Stimulated activated CD4-positive, alpha-beta T cell treated with anti-CD3 and anti-CD28 coated beads, Interleukin-1b, Interleukin-23, amount 100 ng/mL, for 1 hour (primary cell): ENCODE measurements around the gene PTPRN2.
"Not testable (repeated sequence)": the region's sequence is repeated elsewhere in the genome, so short reads cannot be mapped to it uniquely, and the experiment has no call there.

Experiments
- DNase-seq, 2 donors: peaks; one replicate each; pipeline ENCODE4 v3.0.0-alpha.2; 2020; ENCODE audit warnings: low read depth in 2 of 2

Gene PTPRN2

DNA sequence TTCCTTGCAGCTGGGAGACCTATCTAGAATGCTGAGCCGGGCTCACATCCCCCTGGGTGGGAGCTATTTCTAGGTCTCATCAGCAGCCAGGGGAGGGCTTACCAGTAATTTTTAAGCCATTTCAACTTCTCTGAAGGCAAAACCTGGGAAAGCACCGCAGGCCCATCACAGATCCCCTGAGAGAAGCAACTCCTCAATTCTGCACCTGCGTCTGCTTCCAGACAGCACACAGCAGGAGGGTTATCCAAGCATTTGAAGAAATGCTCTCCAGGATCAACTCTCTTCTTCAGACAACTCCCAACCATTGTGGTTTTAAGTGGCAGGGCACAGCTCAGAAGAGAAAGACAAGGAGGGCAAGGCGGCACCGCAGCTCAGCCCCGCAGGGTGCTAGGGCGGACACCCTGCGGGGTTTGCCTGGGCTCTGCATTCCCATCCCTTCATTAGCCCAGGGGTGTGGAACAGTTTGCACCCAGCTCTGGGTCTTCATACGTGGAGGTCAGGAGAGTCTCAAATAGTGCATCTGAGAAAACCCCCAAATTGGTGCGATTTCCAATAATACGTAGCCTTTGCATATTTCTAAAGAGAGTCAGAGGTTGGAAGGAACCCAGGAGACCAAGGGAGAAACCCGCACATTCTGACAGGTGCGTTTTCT is 632.1 kb downstream of the PTPRN2 start:
- no peak for DNase-seq

DNA sequence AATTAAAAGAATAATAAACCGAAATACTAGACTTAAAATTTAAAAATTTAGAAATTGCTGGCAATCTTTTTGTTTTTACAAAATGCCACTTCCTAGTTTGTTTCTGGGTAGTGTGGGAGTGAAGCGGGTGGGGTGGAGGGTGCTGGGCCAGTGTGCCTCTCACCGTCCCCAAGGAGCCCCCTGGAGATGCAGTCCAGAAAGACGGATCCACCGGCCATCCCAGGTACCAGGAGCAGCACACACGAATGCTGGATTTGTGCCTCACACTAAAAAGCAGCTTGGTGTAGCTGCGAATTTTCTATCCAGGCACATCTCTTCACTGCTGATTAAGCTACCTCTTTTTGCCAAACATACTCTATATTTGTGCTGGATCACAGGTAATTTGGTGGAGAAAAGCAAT is 632.7 kb downstream of the PTPRN2 start:
- no peak for DNase-seq

- no peak for DNase-seq
Measured at GRCh38 chr7:157952841-157953645, 634.6 kb downstream of the PTPRN2 start.

- no peak for DNase-seq
Measured at GRCh38 chr7:157952050-157952667, 635.5 kb downstream of the PTPRN2 start.

GRCh38 chr7:157951300-157952049 is 636.1 kb downstream of the PTPRN2 start:
- DNase-seq = no peak

- DNase-seq = no peak
Measured at GRCh38 chr7:157949711-157950110, 637.9 kb downstream of the PTPRN2 start.

DNA sequence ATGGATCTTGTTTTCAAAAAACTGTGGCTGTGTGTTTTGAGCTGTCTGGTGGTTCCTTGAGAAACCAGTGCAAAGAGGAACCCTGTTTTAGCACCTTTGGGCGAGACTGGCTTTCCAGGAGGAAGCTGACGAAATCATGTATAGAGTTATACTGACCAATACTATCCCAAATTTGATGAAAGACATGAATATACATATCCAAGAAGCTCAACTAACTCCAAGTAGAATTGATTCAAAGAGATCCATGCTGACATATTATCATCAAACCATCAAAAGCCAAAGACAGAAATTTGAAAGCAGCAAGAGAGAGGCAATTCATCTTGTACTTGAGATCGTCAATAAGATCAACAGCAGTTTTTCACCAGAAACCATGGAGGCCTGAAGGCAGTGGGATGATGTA is 640.1 kb downstream of the PTPRN2 start:
- DNase-seq = no peak

DNA sequence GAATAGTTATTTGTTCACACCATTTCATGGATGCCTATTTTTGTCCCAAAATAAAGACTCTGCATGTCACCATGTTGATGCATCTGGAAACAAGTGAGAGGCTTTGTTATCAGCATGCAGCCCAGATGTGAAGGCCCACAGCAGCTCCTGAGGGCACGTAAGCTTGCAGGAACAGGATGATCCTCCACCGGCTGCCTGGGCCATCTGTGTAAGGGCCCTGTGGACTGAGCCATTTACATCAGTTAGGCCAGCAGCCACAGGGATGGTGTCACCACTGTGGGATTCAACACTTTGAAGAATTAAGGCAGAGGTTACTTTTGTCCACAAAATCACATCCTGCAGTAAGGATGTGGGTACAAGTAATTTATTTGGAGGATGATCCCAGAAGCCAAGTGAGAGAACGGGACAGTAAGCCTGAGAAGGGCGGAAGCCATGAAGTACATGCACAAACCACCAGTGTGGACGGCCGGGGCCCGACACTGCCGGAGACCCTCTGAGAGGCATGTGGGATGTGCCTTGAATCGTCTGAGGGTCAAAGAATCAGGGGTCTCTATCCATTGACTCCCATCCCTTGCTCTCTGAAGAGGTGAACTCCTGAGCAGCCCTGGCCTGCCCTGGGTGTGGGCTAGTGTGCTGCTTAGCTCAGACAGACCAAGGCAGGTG is 641.1 kb downstream of the PTPRN2 start:
- no peak for DNase-seq

DNA sequence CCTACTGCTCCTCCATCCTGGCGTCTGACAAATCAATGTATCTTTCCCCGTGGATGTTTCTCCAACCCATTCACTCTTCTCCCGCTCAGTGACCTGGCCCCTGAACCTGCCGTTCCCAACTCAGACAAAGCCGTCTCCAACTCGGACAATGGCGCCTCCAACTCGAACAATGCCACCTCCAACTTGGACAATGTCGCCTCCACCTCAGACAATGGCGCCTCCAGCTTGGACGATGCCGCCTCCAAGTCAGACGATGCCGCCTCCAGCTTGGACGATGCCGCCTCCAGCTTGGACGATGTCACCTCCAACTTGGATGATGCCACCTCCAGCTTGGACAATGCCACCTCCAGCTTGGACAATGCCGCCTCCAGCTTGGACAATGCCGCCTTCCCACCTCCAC is 642.2 kb downstream of the PTPRN2 start:
- no peak for DNase-seq

- no peak for DNase-seq
Measured at GRCh38 chr7:157944734-157945291, 642.8 kb downstream of the PTPRN2 start.

- no peak for DNase-seq
Measured at GRCh38 chr7:157944051-157944450, 643.6 kb downstream of the PTPRN2 start.

GRCh38 chr7:157943561-157943960 is 644.1 kb downstream of the PTPRN2 start:
- no peak for DNase-seq

GRCh38 chr7:157941210-157941609 is 646.4 kb downstream of the PTPRN2 start:
- DNase-seq = no peak

- DNase-seq = no peak
Measured at GRCh38 chr7:157940497-157940896, 647.1 kb downstream of the PTPRN2 start.

- no peak for DNase-seq
Measured at GRCh38 chr7:157938211-157938610, 649.4 kb downstream of the PTPRN2 start.

GRCh38 chr7:157937406-157937805 is 650.2 kb downstream of the PTPRN2 start:
- no peak for DNase-seq

DNA sequence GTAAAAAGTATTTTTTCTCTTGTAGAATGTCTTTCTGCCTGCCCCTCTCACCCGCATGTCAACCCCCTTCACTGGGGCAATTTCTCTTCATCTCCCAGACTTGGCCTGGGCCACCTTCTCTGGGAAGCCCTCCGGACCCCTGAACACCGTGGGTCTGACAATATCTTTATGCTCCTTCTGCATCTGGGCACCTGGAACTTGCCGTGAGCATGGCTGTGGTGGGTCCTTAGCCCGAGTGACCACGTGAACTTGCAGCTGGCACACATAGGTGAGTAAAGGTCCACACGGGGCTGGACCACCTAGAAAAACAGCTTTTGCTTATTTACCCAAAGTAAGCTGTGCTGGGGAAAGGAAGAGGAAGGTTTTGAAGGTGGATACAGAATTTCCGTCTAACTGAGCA is 650.6 kb downstream of the PTPRN2 start:
- DNase-seq = no peak

DNA sequence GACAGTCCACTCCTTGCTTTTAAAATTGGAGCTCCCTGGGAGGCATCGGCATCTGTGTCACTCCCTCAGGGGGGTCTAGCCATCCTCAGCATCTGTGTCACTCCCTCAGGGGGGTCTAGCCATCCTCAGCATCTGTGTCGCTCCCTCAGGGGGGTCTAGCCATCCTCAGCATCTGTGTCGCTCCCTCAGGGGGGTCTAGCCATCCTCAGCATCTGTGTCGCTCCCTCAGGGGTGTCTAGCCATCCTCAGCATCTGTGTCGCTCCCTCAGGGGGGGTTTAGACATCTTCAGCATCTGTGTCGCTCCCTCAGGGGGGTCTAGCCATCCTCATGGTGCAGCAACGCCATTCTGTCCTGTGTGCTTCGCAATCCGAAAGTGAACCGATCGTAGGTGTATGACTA is 651.9 kb downstream of the PTPRN2 start:
- not testable (repeated sequence) for DNase-seq

DNA sequence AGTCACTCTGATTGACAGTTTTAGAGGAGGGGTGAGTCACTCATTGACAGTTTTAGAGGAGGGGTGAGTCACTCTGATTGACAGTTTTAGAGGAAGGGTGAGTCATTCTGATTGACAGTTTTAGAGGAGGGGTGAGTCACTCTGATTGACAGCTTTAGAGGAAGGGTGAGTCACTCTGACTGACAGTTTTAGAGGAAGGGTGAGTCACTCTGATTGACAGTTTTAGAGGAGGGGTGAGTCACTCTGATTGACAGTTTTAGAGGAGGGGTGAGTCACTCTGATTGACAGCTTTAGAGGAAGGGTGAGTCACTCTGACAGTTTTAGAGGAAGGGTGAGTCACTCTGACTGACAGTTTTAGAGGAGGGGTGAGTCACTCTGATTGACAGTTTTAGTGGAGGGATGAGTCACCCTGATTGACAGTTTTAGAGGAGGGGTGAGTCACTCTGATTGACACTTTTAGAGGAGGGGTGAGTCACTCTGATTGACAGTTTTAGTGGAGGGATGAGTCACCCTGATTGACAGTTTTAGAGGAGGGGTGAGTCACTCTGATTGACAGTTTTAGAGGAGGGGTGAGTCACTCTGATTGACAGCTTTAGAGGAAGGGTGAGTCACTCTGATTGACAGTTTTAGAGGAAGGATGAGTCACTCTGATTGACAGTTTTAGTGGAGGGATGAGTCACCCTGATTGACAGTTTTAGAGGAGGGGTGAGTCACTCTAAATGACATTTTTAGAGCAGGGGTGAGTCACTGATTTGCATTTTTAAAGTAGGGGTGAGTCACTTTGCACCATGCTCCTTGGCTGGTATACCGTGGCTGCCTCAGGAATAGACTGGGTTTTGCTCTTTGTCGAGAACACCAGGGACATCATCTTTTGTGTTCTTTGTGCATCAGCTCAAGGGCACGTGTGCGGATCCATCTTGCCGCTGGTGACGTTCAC is 654.1 kb downstream of the PTPRN2 start:
- DNase-seq = not testable (repeated sequence)
